ENCODE measurements around the gene PGBD1. TPM values are rescaled to one million over a fixed set of nuclear protein-coding genes. Genes with fewer than 3 reads are reported as not detected.

The PGBD1 gene
- total and polyA plus RNA-seq, 2 of the 13 experiments (the other 11 are each of a cell fraction or from before 2014, with no cell fraction given) = 3.6 to 6.9 TPM

GRCh38 chr6:28323813-28324424 lies 42.5 kb downstream of the PGBD1 start (continued):
- TF ChIP-seq MTF2 (CRISPR knock-in tag; IDR thresholded peaks at IDR 0.05; ENCODE audit: borderline replicate concordance) = no peak
- no peak for TF ChIP-seq U2AF2 (IDR thresholded peaks at IDR 0.05; ENCODE audit: low read depth, low read length)
- peak; percentile 72 for TF ChIP-seq TEAD3 (CRISPR knock-in tag; optimal IDR thresholded peaks at IDR 0.05; ENCODE audit: borderline replicate concordance)
- TF ChIP-seq ZNF574 (CRISPR knock-in tag; IDR thresholded peaks at IDR 0.05) = peak; percentile 93
- peak; percentile 57; the same call in 1 of the 2 replicates for TF ChIP-seq KMT2B (CRISPR knock-in tag; IDR thresholded peaks at IDR 0.05)
- TF ChIP-seq RXRB (CRISPR knock-in tag; IDR thresholded peaks at IDR 0.05; ENCODE audit: borderline replicate concordance) = peak; percentile 75
- TF ChIP-seq RFX5 (IDR thresholded peaks at IDR 0.05; ENCODE audit: low read depth, low read length) = no peak
- TF ChIP-seq MAX (IDR thresholded peaks at IDR 0.05) = peak; percentile 26; the same call in 1 of the 2 replicates
- no peak for TF ChIP-seq ZNF256 (CRISPR knock-in tag; conservative IDR thresholded peaks at IDR 0.05)
- peak; percentile 64; the same call in 1 of the 2 replicates for TF ChIP-seq MXD4 (CRISPR knock-in tag; IDR thresholded peaks at IDR 0.05)
- TF ChIP-seq ZNF205 (CRISPR knock-in tag; IDR thresholded peaks at IDR 0.05) = peak; percentile 59; the same call in 1 of the 2 replicates
- peak; percentile 36; the same call in 1 of the 2 replicates for TF ChIP-seq CREM (IDR thresholded peaks at IDR 0.05)
- no peak for TF ChIP-seq CREM (CRISPR knock-in tag; IDR thresholded peaks at IDR 0.05)
- TF ChIP-seq ZGPAT (CRISPR knock-in tag; IDR thresholded peaks at IDR 0.05) = peak; percentile 73; the same call in 1 of the 2 replicates
- peak; percentile 87 for TF ChIP-seq ARID5B (CRISPR knock-in tag; IDR thresholded peaks at IDR 0.05)
- TF ChIP-seq MTF1 (CRISPR knock-in tag; IDR thresholded peaks at IDR 0.05) = no peak
- TF ChIP-seq MYC (CRISPR knock-in tag; IDR thresholded peaks at IDR 0.05; ENCODE audit: borderline replicate concordance) = no peak
- TF ChIP-seq ELF4 (CRISPR knock-in tag; IDR thresholded peaks at IDR 0.05; ENCODE audit: borderline replicate concordance) = no peak
- 0 out of 2 replicates have a peak, but pooled peaks have one; percentile 3 for TF ChIP-seq MAFF (IDR thresholded peaks at IDR 0.05; ENCODE audit: low read depth, low read length)
- TF ChIP-seq ZNF652 (CRISPR knock-in tag; IDR thresholded peaks at IDR 0.05; ENCODE audit: borderline replicate concordance, low read depth) = peak; percentile 51; the same call in 1 of the 2 replicates

Measured in HepG2 (cell line).